Fibroblast of lung (primary cell): Measurements from ENCODE around the gene MBD6.
"Not testable (repeated sequence)": the region's sequence is repeated elsewhere in the genome, so short reads cannot be mapped to it uniquely, and the experiment has no call there.

ENCODE experiments used
- CTCF ChIP-seq, 2 donors: IDR thresholded peaks in 1 of 2; conservative IDR thresholded peaks in 1 of 2; 1 replicate in 1 of 2; 2 replicates in 1 of 2; pipeline ENCODE4 v1.5.1; 2011 to 2012; ENCODE audit warnings: low read length in 2 of 2, control low read depth in 1 of 2, inconsistent platforms in 1 of 2, low read depth in 1 of 2, mild to moderate bottlenecking in 1 of 2
- EZH2 ChIP-seq: IDR thresholded peaks from 2 replicates; pipeline ENCODE4 v1.5.1; 2012; ENCODE audit warnings: low read length, control low read depth, mild to moderate bottlenecking; ENCODE audit errors: missing control alignments

DNA sequence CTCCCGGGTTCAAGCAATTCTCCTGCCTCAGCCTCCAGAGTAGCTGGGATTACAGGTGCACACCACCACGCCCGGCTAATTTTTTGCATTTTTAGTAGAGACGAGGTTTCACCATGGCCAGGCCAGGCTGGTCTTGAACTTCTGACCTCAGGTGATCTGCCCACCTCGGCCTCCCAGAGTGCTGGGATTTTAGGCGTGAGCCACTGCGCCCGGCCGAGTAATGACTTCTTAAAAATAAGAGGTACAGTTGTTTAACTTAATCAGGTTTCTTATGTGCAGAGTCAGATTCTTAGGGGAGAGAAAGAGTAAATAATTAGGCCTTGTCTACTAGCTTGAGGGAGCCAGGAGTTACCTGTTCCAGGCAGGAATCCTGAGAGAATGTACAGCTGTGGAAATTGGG lies 8.4 kb upstream of the MBD6 start:
- TF ChIP-seq CTCF (conservative IDR thresholded peaks at IDR 0.05 in 1 of 2, IDR thresholded peaks at IDR 0.05 in 1 of 2; ENCODE audit: low read depth in 1 of 2, low read length in 2 of 2); EZH2: not testable (repeated sequence)
